H9 (cell line): ENCODE measurements around the gene XRN1. TPM values are rescaled to one million over a fixed set of nuclear protein-coding genes. Genes with fewer than 3 reads are reported as not detected.

ENCODE experiments used
- DNase-seq: peaks from one replicate; pipeline ENCODE4 v3.0.0-alpha.2; 2017
- H2AFZ ChIP-seq: one replicate; pipeline ENCODE4 v1.6.1; 2013; ENCODE audit warnings: mild to moderate bottlenecking, low read length, control low read depth, moderate library complexity
- H2AK5ac ChIP-seq: 2 replicates; pipeline ENCODE4 v1.6.1; 2013; ENCODE audit warnings: low read length, control low read depth, mixed read lengths; ENCODE audit not compliant: insufficient read length
- H2BK120ac ChIP-seq: one replicate; pipeline ENCODE4 v1.6.1; 2013; ENCODE audit warnings: low read depth, mild to moderate bottlenecking, low read length, control low read depth, inconsistent platforms; ENCODE audit not compliant: poor library complexity, severe bottlenecking
- H2BK12ac ChIP-seq: 2 replicates; pipeline ENCODE4 v1.6.1; 2013; ENCODE audit warnings: low read length, control low read depth, mixed read lengths, low read depth; ENCODE audit not compliant: insufficient read length
- H2BK15ac ChIP-seq: 2 replicates; pipeline ENCODE4 v1.6.1; 2013; ENCODE audit warnings: low read depth, low read length, control low read depth
- H2BK20ac ChIP-seq: one replicate; pipeline ENCODE4 v1.6.1; 2013; ENCODE audit warnings: low read depth, mild to moderate bottlenecking, low read length, control low read depth, inconsistent platforms; ENCODE audit not compliant: poor library complexity, severe bottlenecking
- H2BK5ac ChIP-seq: 2 replicates; pipeline ENCODE4 v1.6.1; 2013; ENCODE audit warnings: low read length, control low read depth, mixed read lengths; ENCODE audit not compliant: insufficient read length
- H3K14ac ChIP-seq: 2 replicates; pipeline ENCODE4 v1.6.1; 2013; ENCODE audit warnings: low read length, control low read depth; ENCODE audit not compliant: insufficient read depth
- H3K18ac ChIP-seq: 2 replicates; pipeline ENCODE4 v1.6.1; 2013; ENCODE audit warnings: low read depth, mild to moderate bottlenecking, mixed read lengths, low read length, control low read depth; ENCODE audit not compliant: insufficient read length
- H3K23ac ChIP-seq: 2 replicates; pipeline ENCODE4 v1.6.1; 2013; ENCODE audit warnings: low read length, control low read depth, mixed read lengths, low read depth; ENCODE audit not compliant: insufficient read length
- H3K23me2 ChIP-seq: 2 replicates; pipeline ENCODE4 v1.6.1; 2013; ENCODE audit warnings: low read depth, mild to moderate bottlenecking, mixed read lengths, low read length, control low read depth; ENCODE audit not compliant: insufficient read length, poor library complexity, severe bottlenecking
- H3K27ac ChIP-seq: 2 replicates; pipeline ENCODE4 v1.5.1; 2013; ENCODE audit warnings: low read length, control low read depth, mixed read lengths, low read depth; ENCODE audit not compliant: insufficient read length
- H3K27me3 ChIP-seq: 2 replicates; pipeline ENCODE4 v1.6.1; 2013; ENCODE audit warnings: low read length, control low read depth, inconsistent platforms; ENCODE audit not compliant: insufficient read depth
- H3K4ac ChIP-seq: 2 replicates; pipeline ENCODE4 v1.6.1; 2013; ENCODE audit warnings: low read depth, mild to moderate bottlenecking, control low read depth, inconsistent platforms, low read length, moderate library complexity
- H3K4me1 ChIP-seq: 2 replicates; pipeline ENCODE4 v1.6.1; 2013; ENCODE audit warnings: low read length, control low read depth, inconsistent platforms; ENCODE audit not compliant: insufficient read depth
- H3K4me2 ChIP-seq: 2 replicates; pipeline ENCODE4 v1.6.1; 2013; ENCODE audit warnings: low read length, control low read depth, mixed read lengths; ENCODE audit not compliant: insufficient read length, insufficient read depth
- H3K56ac ChIP-seq: 2 replicates; pipeline ENCODE4 v1.6.1; 2013; ENCODE audit warnings: low read depth, mild to moderate bottlenecking, mixed read lengths, low read length, control low read depth; ENCODE audit not compliant: insufficient read length
- H3K79me1 ChIP-seq: 2 replicates; pipeline ENCODE4 v1.6.1; 2013; ENCODE audit warnings: low read depth, mild to moderate bottlenecking, moderate library complexity, low read length, control low read depth, inconsistent platforms; ENCODE audit not compliant: insufficient read depth, poor library complexity, severe bottlenecking
- H3K79me2 ChIP-seq: 2 replicates; pipeline ENCODE4 v1.6.1; 2013; ENCODE audit warnings: low read length, control low read depth, inconsistent platforms; ENCODE audit not compliant: insufficient read depth
- H3K9ac ChIP-seq: 2 replicates; pipeline ENCODE4 v1.6.1; 2013; ENCODE audit warnings: low read length, control low read depth, mixed read lengths; ENCODE audit not compliant: insufficient read length; ENCODE audit errors: extremely low read depth
- H3K9me3 ChIP-seq: one replicate; pipeline ENCODE4 v1.6.1; 2013; ENCODE audit warnings: low read depth, low read length, inconsistent platforms; ENCODE audit not compliant: control insufficient read depth
- H3T11ph ChIP-seq: one replicate; pipeline ENCODE4 v1.6.1; 2013; ENCODE audit warnings: mild to moderate bottlenecking, low read length, control low read depth, inconsistent platforms
- H4K20me1 ChIP-seq: one replicate; pipeline ENCODE4 v1.6.1; 2013; ENCODE audit not compliant: control insufficient read depth, insufficient read length, insufficient read depth
- H4K5ac ChIP-seq: 2 replicates; pipeline ENCODE4 v1.6.1; 2013; ENCODE audit warnings: low read depth, mild to moderate bottlenecking, mixed read lengths, low read length, control low read depth; ENCODE audit not compliant: insufficient read length
- H4K8ac ChIP-seq: replicated peaks from 2 replicates; pipeline ENCODE4 v1.6.1; 2013; ENCODE audit warnings: low read length, control low read depth, mixed read lengths, low read depth; ENCODE audit not compliant: insufficient read length
- H4K91ac ChIP-seq: 2 replicates; pipeline ENCODE4 v1.6.1; 2013; ENCODE audit warnings: low read depth, mild to moderate bottlenecking, moderate library complexity, mixed read lengths, low read length, control low read depth; ENCODE audit not compliant: insufficient read length
- H3K27ac Mint-ChIP-seq, 3 experiments: 2 replicates in 2 of 3; 3 replicates in 1 of 3; pipeline ENCODE4 v1.8.0; 2020 to 2021; ENCODE audit warnings: mixed read lengths in 3 of 3, mild to moderate bottlenecking in 1 of 3, moderate library complexity in 1 of 3
- H3K27me3 Mint-ChIP-seq: 2 replicates; pipeline ENCODE4 v1.8.0; 2021; ENCODE audit warnings: low read depth, mild to moderate bottlenecking, moderate library complexity, mixed read lengths
- H3K36me3 Mint-ChIP-seq, 3 experiments: 2 replicates in 2 of 3; 3 replicates in 1 of 3; pipeline ENCODE4 v1.8.0; 2020 to 2021; ENCODE audit warnings: low read depth in 3 of 3, mixed read lengths in 3 of 3; ENCODE audit not compliant: insufficient read depth in 1 of 3
- H3K4me1 Mint-ChIP-seq, 2 experiments: 2 replicates each; pipeline ENCODE4 v1.8.0; 2020; ENCODE audit warnings: mixed read lengths in 2 of 2
- H3K4me3 Mint-ChIP-seq, 2 experiments: 2 replicates in 1 of 2; 3 replicates in 1 of 2; pipeline ENCODE4 v1.8.0; 2020 to 2021; ENCODE audit warnings: mild to moderate bottlenecking in 2 of 2, mixed read lengths in 2 of 2, moderate library complexity in 1 of 2
- H3K9me3 Mint-ChIP-seq, 2 experiments: 2 replicates in 1 of 2; 3 replicates in 1 of 2; pipeline ENCODE4 v1.8.0; 2020; ENCODE audit warnings: mild to moderate bottlenecking in 2 of 2, mixed read lengths in 2 of 2, moderate library complexity in 1 of 2
- WGBS: extraction: QIAGEN DNeasy Blood & Tissue Kit; methylation state at CpG from one replicate; pipeline ENCODE4 v1.1.7; 2013; ENCODE audit warnings: missing lambda C conversion rate, low lambda C conversion rate, mixed read lengths; ENCODE audit not compliant: insufficient read length; ENCODE audit errors: extremely low coverage; 5-methylcytosine and 5-hydroxymethylcytosine counted together
- total RNA-seq: library from RNA; stranded (reverse); gene quantifications from 2 replicates; pipeline ENCODE4 v1.2.1, GENCODE V29; 2021
- TF ChIP-seq, protein P1 (sequence below): fragments of 200-600 bp; sonication (generic); conservative IDR thresholded peaks from 3 replicates; pipeline ENCODE4 v1.8.0; 2021; ENCODE audit warnings: antibody characterized with exemption, mild to moderate bottlenecking

Gene XRN1
- total RNA-seq, 1 experiment from 2014 or later = 15.0 TPM

DNA sequence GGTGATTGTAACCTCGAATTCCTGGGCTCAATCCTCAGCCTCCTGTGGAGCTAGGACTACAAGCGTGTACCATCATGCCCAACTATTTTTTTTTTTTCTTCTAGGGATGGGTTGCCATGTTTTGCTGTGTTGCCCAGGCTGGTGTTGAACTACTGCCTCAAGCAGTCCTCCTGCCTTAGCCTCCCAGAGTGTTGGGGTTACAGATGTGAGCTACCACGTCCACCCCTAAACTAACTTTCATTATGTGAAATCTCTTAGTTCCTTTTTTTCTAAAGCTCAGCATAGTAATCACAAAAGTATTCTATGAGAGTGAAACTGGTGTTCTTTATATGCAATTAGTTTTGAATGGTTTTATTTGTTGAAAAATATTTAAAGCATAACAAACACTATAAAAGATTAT, 92.1 kb downstream of the XRN1 start:
- H3K36me3 Mint-ChIP-seq = peaks cover 9 to 32% (median 28%) of the 10 kb centered on the region in 3 experiments; a peak in 6 of 7 replicates
- H3K9ac ChIP-seq = no peak overlapping the region

More for the DNA sequence above, 92.1 kb downstream of the XRN1 start:
- H3K4ac ChIP-seq = no peak overlapping the region
- H3K27me3 Mint-ChIP-seq = no peaks in the 10 kb centered on the region
- H2BK12ac ChIP-seq = no peak overlapping the region
- H3K4me3 Mint-ChIP-seq = no peak overlapping the region
- no peak overlapping the region for H3K27ac ChIP-seq
- H3K14ac ChIP-seq = no peak overlapping the region
- no peak overlapping the region for H3K4me2 ChIP-seq
- no peak overlapping the region for H4K8ac ChIP-seq
- H3K56ac ChIP-seq = no peak overlapping the region
- no peak overlapping the region for H4K91ac ChIP-seq
- no peaks in the 10 kb centered on the region for H4K20me1 ChIP-seq
- H2AFZ ChIP-seq = no peak overlapping the region
- H3K79me2 ChIP-seq = no peaks in the 10 kb centered on the region
- H2BK20ac ChIP-seq = no peak overlapping the region
- H2BK120ac ChIP-seq = no peak overlapping the region
- no peaks in the 10 kb centered on the region for H3K9me3 ChIP-seq
- DNase-seq = no peak
- no peak overlapping the region for H2BK5ac ChIP-seq
- no peak overlapping the region for H3K18ac ChIP-seq
- H3K27ac Mint-ChIP-seq = no peak overlapping the region
- H3K23ac ChIP-seq = no peak overlapping the region
- TF ChIP-seq, protein P1, sequence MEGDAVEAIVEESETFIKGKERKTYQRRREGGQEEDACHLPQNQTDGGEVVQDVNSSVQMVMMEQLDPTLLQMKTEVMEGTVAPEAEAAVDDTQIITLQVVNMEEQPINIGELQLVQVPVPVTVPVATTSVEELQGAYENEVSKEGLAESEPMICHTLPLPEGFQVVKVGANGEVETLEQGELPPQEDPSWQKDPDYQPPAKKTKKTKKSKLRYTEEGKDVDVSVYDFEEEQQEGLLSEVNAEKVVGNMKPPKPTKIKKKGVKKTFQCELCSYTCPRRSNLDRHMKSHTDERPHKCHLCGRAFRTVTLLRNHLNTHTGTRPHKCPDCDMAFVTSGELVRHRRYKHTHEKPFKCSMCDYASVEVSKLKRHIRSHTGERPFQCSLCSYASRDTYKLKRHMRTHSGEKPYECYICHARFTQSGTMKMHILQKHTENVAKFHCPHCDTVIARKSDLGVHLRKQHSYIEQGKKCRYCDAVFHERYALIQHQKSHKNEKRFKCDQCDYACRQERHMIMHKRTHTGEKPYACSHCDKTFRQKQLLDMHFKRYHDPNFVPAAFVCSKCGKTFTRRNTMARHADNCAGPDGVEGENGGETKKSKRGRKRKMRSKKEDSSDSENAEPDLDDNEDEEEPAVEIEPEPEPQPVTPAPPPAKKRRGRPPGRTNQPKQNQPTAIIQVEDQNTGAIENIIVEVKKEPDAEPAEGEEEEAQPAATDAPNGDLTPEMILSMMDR = no peak
- H3T11ph ChIP-seq = no peak overlapping the region
- no peaks in the 10 kb centered on the region for H3K4me1 ChIP-seq
- H2BK15ac ChIP-seq = no peak overlapping the region
- no peak overlapping the region for H4K5ac ChIP-seq
- WGBS = no CpG with 5 or more reads among the region's 3 CpGs
- no peaks in the 10 kb centered on the region for H3K4me1 Mint-ChIP-seq
- no peak overlapping the region for H2AK5ac ChIP-seq
- no peaks in the 10 kb centered on the region for H3K79me1 ChIP-seq
- no peaks in the 10 kb centered on the region for H3K27me3 ChIP-seq
- no peaks in the 10 kb centered on the region for H3K9me3 Mint-ChIP-seq
- no peaks in the 10 kb centered on the region for H3K23me2 ChIP-seq
